Measurements from ENCODE around the gene HOXB2.

The HOXB2 gene

GRCh38 chr17:48545022-48545375 lies at the start of gene HOXB2:
TSS of gene HOXB2 (minus strand) at chr17:48545109. CDS start at chr17:48544911, 198 bp downstream.
- no peak for DNase-seq (ENCODE audit: low read depth, low spot score)

- no peak for DNase-seq (ENCODE audit: low read depth, low spot score)
Observed at GRCh38 chr17:48593840-48594537, 49.1 kb upstream of the HOXB2 start.

GRCh38 chr17:48593126-48593829 lies 48.4 kb upstream of the HOXB2 start, which contains the start of gene HOXB5:
TSS of gene HOXB5 (minus strand) at chr17:48593779. CDS start at chr17:48593682, 97 bp downstream.
- no peak for DNase-seq (ENCODE audit: low read depth, low spot score)

GRCh38 chr17:48592577-48592976 lies 47.7 kb upstream of the HOXB2 start:
- no peak for DNase-seq (ENCODE audit: low read depth, low spot score)

GRCh38 chr17:48592057-48592514 lies 47.2 kb upstream of the HOXB2 start:
- DNase-seq (ENCODE audit: low read depth, low spot score): no peak

GRCh38 chr17:48591255-48592056 lies 46.5 kb upstream of the HOXB2 start:
- DNase-seq (ENCODE audit: low read depth, low spot score): no peak

- DNase-seq (ENCODE audit: low read depth, low spot score): no peak
Observed at GRCh38 chr17:48590607-48591161, 45.8 kb upstream of the HOXB2 start.

GRCh38 chr17:48589831-48590606 lies 45.1 kb upstream of the HOXB2 start, which contains the start of gene HOXB3:
TSS of gene HOXB3 (minus strand) at chr17:48590241. CDS start at chr17:48552474, 37,767 bp downstream.
- DNase-seq (ENCODE audit: low read depth, low spot score): no peak

- DNase-seq (ENCODE audit: low read depth, low spot score): no peak
Observed at GRCh38 chr17:48589060-48589830, 44.3 kb upstream of the HOXB2 start.

GRCh38 chr17:48588528-48588927 lies 43.6 kb upstream of the HOXB2 start:
- DNase-seq (ENCODE audit: low read depth, low spot score): no peak

- DNase-seq (ENCODE audit: low read depth, low spot score): no peak
Observed at GRCh38 chr17:48588074-48588415, 43.1 kb upstream of the HOXB2 start.

- no peak for DNase-seq (ENCODE audit: low read depth, low spot score)
Observed at GRCh38 chr17:48587276-48588073, 42.6 kb upstream of the HOXB2 start.

GRCh38 chr17:48586355-48587258 lies 41.7 kb upstream of the HOXB2 start:
- no peak for DNase-seq (ENCODE audit: low read depth, low spot score)

- DNase-seq (ENCODE audit: low read depth, low spot score): no peak
Observed at GRCh38 chr17:48584223-48584741, 39.4 kb upstream of the HOXB2 start.

GRCh38 chr17:48583708-48584222 lies 38.9 kb upstream of the HOXB2 start:
- DNase-seq (ENCODE audit: low read depth, low spot score): no peak

- DNase-seq (ENCODE audit: low read depth, low spot score): no peak
Observed at GRCh38 chr17:48582750-48583069, 37.8 kb upstream of the HOXB2 start.

GRCh38 chr17:48579760-48580554 lies 35.0 kb upstream of the HOXB2 start:
- no peak for DNase-seq (ENCODE audit: low read depth, low spot score)

GRCh38 chr17:48579471-48579759 lies 34.5 kb upstream of the HOXB2 start:
- no peak for DNase-seq (ENCODE audit: low read depth, low spot score)
